Mononuclear cell (primary cell): ENCODE results near the gene OR2T10. TPM values are rescaled to one million over a fixed set of nuclear protein-coding genes. Genes with fewer than 3 reads are reported as not detected.
"Not testable (repeated sequence)": the region's sequence is repeated elsewhere in the genome, so short reads cannot be mapped to it uniquely, and the experiment has no call there.

ENCODE experiments used
- H3K27me3 ChIP-seq: 2 replicates; pipeline ENCODE4 v1.6.0; 2011; ENCODE audit warnings: low read length, control low read depth; ENCODE audit not compliant: insufficient read depth
- H3K4me1 ChIP-seq: 2 replicates; pipeline ENCODE4 v1.5.1; 2011; ENCODE audit warnings: mild to moderate bottlenecking, low read length, control low read depth; ENCODE audit not compliant: insufficient read depth
- H3K4me3 ChIP-seq: 2 replicates; pipeline ENCODE4 v1.5.1; 2011; ENCODE audit warnings: mild to moderate bottlenecking, low read length, moderate library complexity
- H3K9me3 ChIP-seq: 2 replicates; pipeline ENCODE4 v1.5.1; 2011; ENCODE audit warnings: low read depth, mild to moderate bottlenecking, control low read depth, low read length
- total RNA-seq: library from RNA; depleted of rRNA; stranded (reverse); fragments of >200 nt; gene quantifications from one replicate; pipeline ENCODE4 v1.2.3, GENCODE V29; 2012

The OR2T10 gene
- total RNA-seq, 1 donor: 0.10 TPM

- no peaks in the 10 kb centered on the region for H3K4me1 ChIP-seq
- no peaks in the 10 kb centered on the region for H3K9me3 ChIP-seq
- no peaks in the 10 kb centered on the region for H3K27me3 ChIP-seq
- no peak overlapping the region for H3K4me3 ChIP-seq
Measured at GRCh38 chr1:248618878-248619277, 21.4 kb upstream of the OR2T10 start.

- Histone ChIP-seq H3K4me3 (no peak overlapping the region), H3K27me3 (no peaks in the 10 kb centered on the region), H3K4me1 (no peaks in the 10 kb centered on the region), H3K9me3 (no peaks in the 10 kb centered on the region)
Measured at GRCh38 chr1:248618119-248618518, 20.6 kb upstream of the OR2T10 start.

DNA sequence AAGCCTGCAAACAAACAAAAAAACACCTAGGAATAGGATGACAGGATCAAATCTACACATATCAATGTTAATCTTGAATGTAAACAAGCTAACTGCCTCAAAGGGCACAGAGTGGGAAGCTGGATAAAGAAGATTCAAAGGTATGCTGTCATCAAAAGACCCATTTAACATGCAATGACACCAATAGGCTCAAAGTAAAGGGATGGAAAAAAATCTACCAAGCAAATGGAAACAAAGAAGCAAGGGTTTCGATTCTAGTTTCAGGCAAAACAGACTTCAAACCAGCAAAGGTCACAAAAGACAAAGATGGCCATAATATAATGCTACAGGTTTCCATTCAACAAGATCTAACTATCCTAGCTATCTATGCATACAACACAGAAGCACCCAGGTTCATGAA, 16.2 kb upstream of the OR2T10 start:
- no peak overlapping the region for H3K4me3 ChIP-seq
- H3K27me3 ChIP-seq: no peaks in the 10 kb centered on the region
- H3K9me3 ChIP-seq: no peaks in the 10 kb centered on the region
- no peaks in the 10 kb centered on the region for H3K4me1 ChIP-seq

DNA sequence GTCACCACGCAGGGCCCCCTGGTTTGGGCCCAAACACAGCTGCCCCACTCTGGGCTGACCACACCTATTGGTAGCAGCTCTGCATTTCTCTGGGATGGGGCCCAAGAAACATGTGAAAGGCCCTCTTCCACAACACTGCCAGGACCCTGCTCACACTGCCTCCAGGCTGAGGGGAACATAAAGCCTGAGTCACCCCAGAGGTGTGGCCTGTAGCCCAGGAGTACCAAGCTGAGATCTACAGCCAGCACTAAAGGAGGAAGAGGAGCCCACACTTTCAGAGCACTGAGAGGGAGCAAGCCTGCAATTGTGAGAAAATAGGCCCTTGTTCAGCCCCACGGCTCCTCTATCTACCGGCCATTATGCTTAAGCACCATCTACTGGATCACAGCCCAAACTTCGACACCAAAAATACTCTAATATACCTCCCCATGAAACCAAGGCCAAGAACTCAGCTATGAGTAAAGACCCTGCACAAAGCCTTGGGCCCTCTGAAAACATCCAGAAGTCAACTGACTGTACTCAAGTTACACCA, 14.4 kb upstream of the OR2T10 start:
- Histone ChIP-seq H3K4me3 (no peak overlapping the region), H3K4me1 (no peaks in the 10 kb centered on the region), H3K27me3 (no peaks in the 10 kb centered on the region), H3K9me3 (no peaks in the 10 kb centered on the region)

DNA sequence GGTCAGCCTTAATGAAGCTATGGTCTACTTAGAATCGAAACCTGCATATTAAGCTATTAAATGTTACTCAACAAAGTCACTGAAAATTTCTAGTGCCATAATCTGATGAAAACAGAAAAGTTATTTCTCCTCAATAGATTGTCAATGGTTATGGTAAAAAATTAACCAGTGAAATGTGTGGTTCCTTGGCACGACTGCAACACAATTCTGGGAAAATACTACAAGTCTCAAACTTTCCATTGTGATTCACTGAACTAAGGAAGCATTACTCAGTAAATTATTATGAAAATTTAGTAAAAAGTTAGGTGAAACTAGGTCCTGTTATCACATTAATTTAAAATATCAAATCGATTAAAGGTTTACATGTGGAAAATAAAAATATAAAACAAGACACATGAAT, 12.8 kb upstream of the OR2T10 start:
- no peaks in the 10 kb centered on the region for H3K27me3 ChIP-seq
- no peak overlapping the region for H3K4me3 ChIP-seq
- no peaks in the 10 kb centered on the region for H3K9me3 ChIP-seq
- H3K4me1 ChIP-seq: no peaks in the 10 kb centered on the region

DNA sequence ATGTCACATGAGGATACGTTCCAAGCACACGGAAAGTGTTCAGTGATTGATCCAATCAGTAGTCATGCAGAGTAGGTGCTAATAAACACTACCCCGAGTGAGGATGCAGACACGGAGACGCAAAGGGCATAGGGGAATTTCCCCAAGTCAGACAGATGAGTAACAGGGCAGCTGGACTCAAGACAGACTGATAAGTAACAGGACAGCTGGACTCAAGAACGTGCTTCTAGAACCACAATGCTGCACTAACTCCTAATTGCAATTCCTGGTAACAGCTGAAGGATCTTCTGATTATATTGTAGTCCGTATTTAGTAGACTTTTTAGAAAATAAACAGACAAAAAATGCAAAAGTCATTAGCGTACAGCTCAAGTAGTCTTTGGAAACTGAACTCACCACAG, 1.9 kb upstream of the OR2T10 start:
- Histone ChIP-seq H3K4me3 (no peak overlapping the region), H3K27me3 (no peaks in the 10 kb centered on the region), H3K9me3 (no peaks in the 10 kb centered on the region), H3K4me1 (no peaks in the 10 kb centered on the region)

GRCh38 chr1:248596615-248597014, 885 bp downstream of the OR2T10 start:
- Histone ChIP-seq H3K27me3 (no peaks in the 10 kb centered on the region), H3K9me3 (no peaks in the 10 kb centered on the region), H3K4me3 (no peak overlapping the region), H3K4me1 (no peaks in the 10 kb centered on the region)

- no peak overlapping the region for H3K4me3 ChIP-seq
- no peaks in the 10 kb centered on the region for H3K4me1 ChIP-seq
- H3K9me3 ChIP-seq: no peaks in the 10 kb centered on the region
- H3K27me3 ChIP-seq: no peaks in the 10 kb centered on the region
Measured at GRCh38 chr1:248593226-248593625, 4.3 kb downstream of the OR2T10 start.

DNA sequence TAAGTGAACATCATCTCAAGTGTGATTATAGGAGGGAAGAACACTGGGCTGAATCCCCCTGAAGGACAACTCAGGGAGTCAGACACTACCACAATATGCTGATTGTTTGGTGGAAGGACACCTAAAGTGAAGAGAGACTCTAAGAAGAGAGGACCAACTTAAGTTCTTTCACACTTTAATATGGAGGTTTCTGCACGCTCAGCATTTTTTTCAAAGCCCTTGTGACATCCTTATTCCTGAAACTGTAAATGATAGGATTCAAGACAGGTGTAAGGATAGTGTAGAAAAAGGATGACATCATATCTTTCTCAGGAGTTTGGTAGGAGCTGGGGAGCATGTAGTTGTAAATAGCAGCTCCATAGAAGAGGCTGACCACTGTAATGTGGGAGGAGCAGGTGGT, 4.8 kb downstream of the OR2T10 start:
- Histone ChIP-seq H3K4me1 (no peaks in the 10 kb centered on the region), H3K4me3 (no peak overlapping the region), H3K27me3 (no peaks in the 10 kb centered on the region), H3K9me3 (no peaks in the 10 kb centered on the region)

- no peaks in the 10 kb centered on the region for H3K9me3 ChIP-seq
- H3K4me1 ChIP-seq: no peaks in the 10 kb centered on the region
- H3K4me3 ChIP-seq: no peak overlapping the region
- H3K27me3 ChIP-seq: no peaks in the 10 kb centered on the region
Measured at GRCh38 chr1:248590055-248590454, 7.4 kb downstream of the OR2T10 start.

- no peaks in the 10 kb centered on the region for H3K27me3 ChIP-seq
- no peak overlapping the region for H3K4me3 ChIP-seq
- H3K9me3 ChIP-seq: no peaks in the 10 kb centered on the region
- no peaks in the 10 kb centered on the region for H3K4me1 ChIP-seq
Measured at GRCh38 chr1:248589334-248589733, 8.2 kb downstream of the OR2T10 start.

DNA sequence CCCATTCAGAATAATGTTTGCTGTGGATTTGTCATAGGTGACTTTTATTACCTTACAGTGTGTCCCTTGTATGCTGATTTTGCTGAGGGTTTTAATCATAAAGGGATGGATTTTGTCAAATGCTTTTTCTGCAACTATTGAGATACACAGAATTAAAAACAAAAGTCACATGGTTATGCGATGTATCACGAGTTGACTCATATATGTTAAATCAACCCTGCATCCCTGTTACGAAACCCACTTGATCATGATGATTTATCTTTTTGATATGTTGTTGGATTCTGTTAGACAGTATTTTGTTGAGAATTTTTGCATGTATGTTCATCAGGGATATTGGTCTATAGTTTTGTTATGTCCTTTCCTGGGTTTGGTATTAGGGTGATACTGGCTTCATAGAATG, 12.2 kb downstream of the OR2T10 start:
- Histone ChIP-seq H3K9me3 (no peaks in the 10 kb centered on the region), H3K27me3 (no peaks in the 10 kb centered on the region), H3K4me3 (no peak overlapping the region), H3K4me1 (no peaks in the 10 kb centered on the region)

- Histone ChIP-seq H3K9me3 (no peaks in the 10 kb centered on the region), H3K4me3 (no peak overlapping the region), H3K4me1 (peaks cover 5% of the 10 kb centered on the region), H3K27me3 (no peaks in the 10 kb centered on the region)
Measured at GRCh38 chr1:248576260-248576980, 21.1 kb downstream of the OR2T10 start.

DNA sequence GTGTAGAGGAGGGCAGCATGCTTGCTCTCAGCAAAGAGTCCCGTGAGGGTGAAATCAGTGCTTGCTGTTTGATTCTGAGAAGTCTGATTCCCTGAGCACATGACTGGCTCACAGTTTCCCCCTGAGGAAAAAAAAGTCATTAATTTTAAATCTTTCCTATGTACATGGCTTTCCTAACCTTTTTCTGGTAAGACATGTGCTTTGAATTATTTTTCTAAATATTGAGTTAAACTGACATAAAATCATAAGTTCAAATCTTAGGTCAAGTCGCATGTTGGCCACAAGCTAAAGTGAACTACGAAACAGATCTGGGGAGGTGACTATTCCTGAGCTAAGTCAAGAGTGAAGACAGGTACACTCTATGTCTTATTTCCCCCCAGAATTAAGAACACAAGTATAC, 22.8 kb downstream of the OR2T10 start, which contains the start of gene OR2T34:
Gene OR2T34, minus strand, starts transcription at position 101 of the 400 bp plus-strand sequence. Its CDS starts 0 bp downstream, at position 101.
- H3K9me3 ChIP-seq, H3K27me3 ChIP-seq, H3K4me1 ChIP-seq, H3K4me3 ChIP-seq: not testable (repeated sequence)

DNA sequence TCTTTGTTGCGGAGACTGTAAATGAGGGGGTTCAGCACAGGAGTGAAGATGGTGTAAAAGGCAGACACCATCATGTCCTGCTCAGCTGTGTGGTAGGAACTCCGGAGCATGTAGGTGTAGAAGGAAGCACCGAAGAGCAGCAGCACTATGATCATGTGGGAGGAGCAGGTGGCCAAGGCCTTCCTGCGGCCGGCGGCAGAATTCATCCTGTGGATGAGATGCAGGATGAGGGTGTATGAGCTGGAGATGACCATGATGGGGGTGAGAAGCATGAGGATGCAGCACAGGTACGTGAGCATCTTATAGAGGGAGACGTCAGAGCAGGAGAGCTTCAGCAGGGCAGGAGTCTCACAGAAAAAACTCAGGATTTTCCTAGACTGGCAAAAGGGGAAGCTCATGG, 23.6 kb downstream of the OR2T10 start:
- H3K9me3 ChIP-seq, H3K4me1 ChIP-seq, H3K27me3 ChIP-seq, H3K4me3 ChIP-seq: not testable (repeated sequence)

DNA sequence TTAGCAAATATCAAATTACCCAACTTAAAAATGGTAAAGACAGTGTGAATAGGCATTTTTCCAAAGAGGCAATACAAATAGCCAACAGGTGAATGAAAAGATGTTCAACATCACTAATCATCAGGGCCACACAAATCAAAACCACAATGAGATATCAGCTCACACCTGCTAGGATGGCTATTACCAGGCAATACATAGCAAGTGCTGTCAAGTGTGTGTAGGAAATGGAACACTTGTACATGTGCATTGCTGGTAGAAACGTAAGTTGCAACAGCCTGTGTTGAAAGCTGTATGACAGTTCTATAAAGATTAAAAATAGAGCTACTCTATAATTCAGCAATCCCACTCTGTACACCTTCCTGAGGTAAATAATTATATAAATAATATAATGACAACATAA, 25.5 kb downstream of the OR2T10 start:
- H3K4me3 ChIP-seq, H3K4me1 ChIP-seq: not testable (repeated sequence)

More for the DNA sequence above, 25.5 kb downstream of the OR2T10 start:
- not testable (repeated sequence) for H3K27me3 ChIP-seq, H3K9me3 ChIP-seq
